Mononuclear cell (primary cell): Measurements from ENCODE around the gene TOPBP1. TPM values are rescaled to one million over a fixed set of nuclear protein-coding genes. Genes with fewer than 3 reads are reported as not detected.
A peak's percentile ranks its signal among the peaks of the same experiment; 100 is the strongest.

ENCODE experiments used
- H3K27me3 ChIP-seq: 2 replicates; pipeline ENCODE4 v1.6.0; 2011; ENCODE audit warnings: low read length, control low read depth; ENCODE audit not compliant: insufficient read depth
- H3K4me1 ChIP-seq: 2 replicates; pipeline ENCODE4 v1.5.1; 2011; ENCODE audit warnings: mild to moderate bottlenecking, low read length, control low read depth; ENCODE audit not compliant: insufficient read depth
- H3K4me3 ChIP-seq: 2 replicates; pipeline ENCODE4 v1.5.1; 2011; ENCODE audit warnings: mild to moderate bottlenecking, low read length, moderate library complexity
- H3K9me3 ChIP-seq: 2 replicates; pipeline ENCODE4 v1.5.1; 2011; ENCODE audit warnings: low read depth, mild to moderate bottlenecking, control low read depth, low read length
- total RNA-seq: library from RNA; depleted of rRNA; stranded (reverse); fragments of >200 nt; gene quantifications from one replicate; pipeline ENCODE4 v1.2.3, GENCODE V29; 2012

Gene TOPBP1
- total RNA-seq, 1 donor = 77.0 TPM

DNA sequence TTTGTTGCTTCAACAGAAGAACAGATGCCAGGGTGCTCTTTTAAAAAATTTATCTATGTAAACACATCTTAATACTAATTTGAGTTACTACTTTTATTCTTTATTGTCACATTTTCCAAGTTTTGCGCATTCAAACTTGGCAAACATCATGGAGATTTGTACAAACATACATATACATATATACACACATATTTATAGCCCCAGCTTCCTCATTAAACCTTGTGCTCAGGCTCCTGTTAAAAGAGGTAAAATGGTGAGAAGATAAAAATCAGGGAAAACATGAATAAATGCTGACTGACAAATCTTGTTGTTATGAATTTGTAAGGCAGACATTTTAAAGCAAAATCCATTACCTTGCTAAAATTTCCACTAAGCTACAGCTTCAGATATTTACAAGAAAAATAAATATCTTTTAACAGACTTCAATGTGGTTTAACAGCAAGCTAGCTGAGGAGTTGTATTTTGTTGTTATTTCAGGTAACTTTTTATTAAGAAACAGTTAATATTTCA, 61.1 kb downstream of the TOPBP1 start:
- H3K9me3 ChIP-seq = no peaks in the 10 kb centered on the region
- no peaks in the 10 kb centered on the region for H3K27me3 ChIP-seq
- H3K4me1 ChIP-seq = no peaks in the 10 kb centered on the region
- H3K4me3 ChIP-seq = no peak overlapping the region

DNA sequence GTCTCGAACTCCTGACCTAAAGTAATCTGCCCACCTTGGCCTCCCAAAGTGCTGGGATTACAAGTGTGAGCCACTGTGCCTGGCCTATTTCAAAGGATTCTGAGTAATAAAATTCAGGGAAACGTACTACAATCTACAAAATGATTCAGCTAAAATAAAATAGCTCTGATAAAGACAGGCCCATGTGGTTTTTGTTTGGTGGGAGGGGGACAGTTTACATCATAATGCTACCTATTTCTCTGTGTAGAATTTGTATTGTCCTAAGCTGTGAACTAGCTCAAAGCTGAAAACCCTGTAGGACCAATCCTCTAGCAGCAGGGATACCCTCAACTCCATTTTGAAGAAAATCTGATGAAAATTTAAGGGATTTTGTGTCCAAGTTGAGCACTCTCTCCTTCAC, 62.5 kb downstream of the TOPBP1 start:
- H3K27me3 ChIP-seq = no peaks in the 10 kb centered on the region

DNA sequence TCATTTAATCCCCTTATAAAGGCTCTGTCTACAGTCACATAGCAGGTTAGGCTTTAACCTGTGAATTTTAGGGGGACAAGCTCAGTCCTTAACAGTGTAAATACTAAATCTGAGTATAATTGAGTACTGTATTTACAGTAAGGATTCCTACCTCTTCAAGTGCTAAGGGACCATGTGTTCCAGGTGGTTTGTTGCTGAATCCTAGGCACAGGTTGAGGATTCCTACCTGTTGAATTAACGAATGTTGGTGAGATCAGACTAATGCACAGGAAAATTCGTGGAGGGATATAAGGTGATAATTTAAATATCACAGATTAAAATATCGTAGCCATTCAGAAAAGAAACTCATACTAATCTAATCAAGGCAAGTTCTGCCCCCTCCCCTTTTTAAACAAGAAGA, 63.3 kb downstream of the TOPBP1 start:
- no peak overlapping the region for H3K4me3 ChIP-seq
- H3K4me1 ChIP-seq = no peaks in the 10 kb centered on the region
- no peaks in the 10 kb centered on the region for H3K9me3 ChIP-seq
- no peaks in the 10 kb centered on the region for H3K27me3 ChIP-seq

More for the DNA sequence above, 62.5 kb downstream of the TOPBP1 start:
- Histone ChIP-seq H3K9me3 (no peaks in the 10 kb centered on the region), H3K4me3 (no peak overlapping the region), H3K4me1 (no peaks in the 10 kb centered on the region)

DNA sequence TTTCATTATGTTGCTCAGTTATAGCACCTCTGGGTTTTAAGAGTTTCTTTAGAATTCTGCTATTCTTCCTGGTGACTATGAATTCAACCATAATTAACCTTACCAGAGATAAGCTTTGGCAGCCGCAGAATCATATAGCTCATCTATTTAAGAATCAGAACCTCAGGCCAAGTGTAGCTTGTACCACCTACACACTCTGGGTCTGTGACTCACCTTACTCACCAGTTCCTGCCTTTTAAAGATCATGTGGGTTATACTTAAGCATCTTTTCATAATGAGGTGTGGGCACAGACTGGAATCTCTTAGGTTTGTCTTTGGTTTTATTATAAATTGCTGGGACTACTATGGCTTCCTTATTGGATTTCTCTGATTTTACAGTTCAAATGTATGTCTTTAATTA, 66.4 kb downstream of the TOPBP1 start:
- Histone ChIP-seq H3K4me3 (no peak overlapping the region), H3K4me1 (no peaks in the 10 kb centered on the region), H3K9me3 (no peaks in the 10 kb centered on the region), H3K27me3 (no peaks in the 10 kb centered on the region)

DNA sequence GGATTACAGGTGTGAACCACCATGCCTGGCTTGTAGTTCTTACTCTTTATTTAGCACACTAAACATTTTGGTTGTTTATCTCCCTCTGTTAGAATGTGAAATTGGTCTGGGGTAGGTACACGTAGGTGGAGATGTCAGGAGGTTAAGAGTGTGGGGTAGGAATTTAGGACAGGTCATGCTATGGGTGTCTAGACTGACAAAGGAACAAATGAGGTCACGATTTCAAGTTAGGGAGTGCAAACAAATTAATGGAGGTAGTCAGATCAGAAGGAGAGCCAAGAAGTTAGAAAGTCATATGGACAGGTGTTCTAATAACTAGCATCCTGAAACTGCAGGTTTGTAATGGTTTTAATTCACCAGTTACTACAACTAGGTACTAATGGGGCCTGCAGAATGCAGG, 68.5 kb downstream of the TOPBP1 start:
- Histone ChIP-seq H3K9me3 (no peaks in the 10 kb centered on the region), H3K4me1 (no peaks in the 10 kb centered on the region), H3K4me3 (no peak overlapping the region), H3K27me3 (no peaks in the 10 kb centered on the region)

DNA sequence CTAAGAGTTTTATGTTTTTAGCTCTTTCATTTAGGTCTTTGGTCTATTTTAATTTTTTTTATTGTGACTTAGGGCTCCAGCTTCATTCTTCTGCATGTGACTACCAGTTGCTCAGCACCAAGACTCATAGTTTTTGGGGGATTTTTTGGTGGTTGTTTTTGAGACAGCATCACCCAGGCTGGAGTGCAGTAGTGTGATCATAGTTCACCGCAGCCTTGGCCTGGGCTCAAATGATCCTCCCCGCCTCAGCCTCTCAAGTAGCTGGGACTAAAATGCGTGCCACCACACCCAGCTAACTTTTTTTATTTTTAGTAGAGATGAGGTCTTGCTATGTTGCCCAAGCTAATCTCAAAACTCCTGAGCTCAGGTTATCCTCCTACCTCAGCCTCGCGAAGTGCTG, 68.9 kb downstream of the TOPBP1 start:
- no peaks in the 10 kb centered on the region for H3K4me1 ChIP-seq
- H3K27me3 ChIP-seq = no peaks in the 10 kb centered on the region
- no peaks in the 10 kb centered on the region for H3K9me3 ChIP-seq

DNA sequence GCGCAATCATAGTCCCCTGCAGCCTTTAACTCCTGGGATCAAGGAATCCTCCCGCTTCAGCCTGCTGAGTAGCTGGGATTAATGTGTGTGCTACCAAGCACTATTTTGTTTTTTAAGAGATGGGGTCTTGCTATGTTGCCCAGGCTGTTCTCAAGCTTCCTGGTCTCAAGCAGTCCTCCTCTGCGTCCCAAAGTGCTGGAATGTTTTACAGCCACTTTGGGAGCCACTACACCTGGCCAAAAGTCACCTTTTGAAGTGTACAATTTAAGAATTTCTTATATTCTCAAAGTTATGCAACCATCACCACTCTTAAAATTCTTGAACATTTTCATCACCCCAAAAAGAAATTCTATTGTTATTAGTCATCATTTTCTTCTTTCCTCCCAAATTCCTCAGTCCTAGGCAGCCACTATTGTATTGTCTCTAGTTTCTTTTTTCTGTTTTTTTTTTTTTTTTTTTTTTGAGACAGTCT, 70.4 kb downstream of the TOPBP1 start:
- Histone ChIP-seq H3K4me3 (no peak overlapping the region), H3K4me1 (no peaks in the 10 kb centered on the region), H3K9me3 (no peaks in the 10 kb centered on the region), H3K27me3 (no peaks in the 10 kb centered on the region)

More for the DNA sequence above, 68.9 kb downstream of the TOPBP1 start:
- no peak overlapping the region for H3K4me3 ChIP-seq

DNA sequence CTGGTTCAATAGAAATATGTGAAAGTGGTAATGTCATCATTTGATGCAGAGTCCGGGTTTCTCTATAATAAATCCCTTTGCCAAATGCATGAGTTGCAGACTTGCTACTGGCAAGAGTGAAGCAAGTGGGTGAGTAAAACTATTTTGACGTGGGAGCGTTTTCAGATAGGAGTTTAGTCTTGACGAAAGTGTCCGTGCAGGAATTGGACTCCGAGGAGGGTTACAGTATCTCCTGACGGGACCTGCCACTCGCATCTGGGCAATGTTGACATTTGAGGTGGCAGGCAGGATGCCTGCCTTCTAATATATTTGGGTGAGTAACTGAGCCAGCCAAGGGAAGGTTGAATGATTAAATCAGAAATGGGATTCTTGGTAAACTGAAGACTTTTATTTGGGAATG, 72.2 kb downstream of the TOPBP1 start:
- Histone ChIP-seq H3K27me3 (no peaks in the 10 kb centered on the region), H3K9me3 (no peaks in the 10 kb centered on the region), H3K4me1 (no peaks in the 10 kb centered on the region), H3K4me3 (no peak overlapping the region)

DNA sequence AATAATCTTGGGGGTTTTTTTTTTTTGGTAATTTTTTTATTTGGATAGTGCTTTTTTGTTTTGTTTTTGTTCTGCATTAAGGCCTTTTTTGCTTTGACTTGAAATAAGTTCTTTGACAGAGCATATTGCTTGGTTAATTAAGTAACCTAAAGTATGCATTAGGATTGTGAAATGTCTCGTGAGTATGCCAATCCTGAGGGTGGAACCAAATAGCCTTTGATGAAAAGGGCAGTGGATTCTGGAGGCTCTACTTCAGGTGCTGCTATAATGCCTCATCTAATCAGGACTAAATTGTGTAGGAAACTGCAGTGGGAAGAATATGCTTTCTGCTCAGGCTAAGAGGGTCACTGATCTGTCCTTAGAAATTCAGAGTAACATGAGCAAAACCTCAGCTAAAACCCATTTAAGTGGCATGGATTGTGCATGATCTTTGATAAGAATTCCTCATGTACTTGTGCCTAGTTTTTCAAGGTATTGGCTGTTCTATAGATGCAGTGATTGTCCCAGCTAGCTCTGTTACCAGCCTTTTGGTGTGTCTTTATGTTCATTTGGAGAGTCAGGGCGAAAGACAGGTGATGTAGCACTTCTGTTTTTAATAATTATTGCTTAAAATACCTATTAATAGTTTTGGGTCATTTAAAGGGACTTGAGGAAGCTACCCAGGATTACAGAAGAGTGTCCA, 72.8 kb downstream of the TOPBP1 start:
- no peaks in the 10 kb centered on the region for H3K4me1 ChIP-seq

DNA sequence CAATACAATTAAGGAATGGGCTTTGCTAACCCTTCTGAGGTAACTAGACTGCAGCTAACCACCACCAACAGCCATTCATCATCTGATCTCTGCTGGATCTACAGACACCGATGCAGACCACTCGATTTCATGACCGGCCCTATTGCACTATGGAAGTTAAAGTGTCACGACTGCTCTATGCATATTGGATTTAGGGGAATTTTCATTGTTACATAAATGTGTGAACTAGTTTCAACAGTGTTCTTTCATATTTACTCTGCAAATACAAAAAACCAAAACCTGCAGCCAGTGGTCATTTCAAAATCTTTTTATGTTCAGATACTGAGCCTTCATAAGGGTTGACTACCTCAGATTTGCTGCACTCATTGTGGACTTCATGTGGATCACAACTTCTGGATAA, 73.7 kb downstream of the TOPBP1 start:
- Histone ChIP-seq H3K9me3 (no peaks in the 10 kb centered on the region), H3K27me3 (no peaks in the 10 kb centered on the region), H3K4me3 (no peak overlapping the region), H3K4me1 (no peaks in the 10 kb centered on the region)

More for the DNA sequence above, 72.8 kb downstream of the TOPBP1 start:
- no peak overlapping the region for H3K4me3 ChIP-seq
- H3K27me3 ChIP-seq = no peaks in the 10 kb centered on the region
- H3K9me3 ChIP-seq = no peaks in the 10 kb centered on the region

DNA sequence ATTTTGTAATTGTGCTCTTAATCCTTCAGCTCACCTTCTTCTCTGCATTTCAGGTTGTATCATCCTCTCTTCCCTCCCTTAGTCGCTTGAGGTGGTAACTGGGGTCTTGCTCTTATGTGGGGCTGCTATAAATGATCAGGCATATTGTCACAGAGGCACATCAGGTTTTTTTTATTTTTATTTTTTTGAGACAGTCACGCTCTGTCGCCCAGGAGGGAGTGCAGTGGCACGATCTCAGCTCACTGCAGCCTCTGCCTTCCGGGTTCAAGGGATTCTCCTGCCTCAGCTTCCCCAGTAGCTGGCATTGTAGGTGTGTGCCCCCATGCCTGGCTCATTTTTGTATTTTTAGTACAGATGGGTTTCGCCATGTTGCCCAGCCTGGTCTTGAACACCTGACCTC, 78.3 kb downstream of the TOPBP1 start:
- Histone ChIP-seq H3K9me3 (no peaks in the 10 kb centered on the region), H3K4me1 (peaks cover 27% of the 10 kb centered on the region), H3K27me3 (no peaks in the 10 kb centered on the region), H3K4me3 (no peak overlapping the region)

DNA sequence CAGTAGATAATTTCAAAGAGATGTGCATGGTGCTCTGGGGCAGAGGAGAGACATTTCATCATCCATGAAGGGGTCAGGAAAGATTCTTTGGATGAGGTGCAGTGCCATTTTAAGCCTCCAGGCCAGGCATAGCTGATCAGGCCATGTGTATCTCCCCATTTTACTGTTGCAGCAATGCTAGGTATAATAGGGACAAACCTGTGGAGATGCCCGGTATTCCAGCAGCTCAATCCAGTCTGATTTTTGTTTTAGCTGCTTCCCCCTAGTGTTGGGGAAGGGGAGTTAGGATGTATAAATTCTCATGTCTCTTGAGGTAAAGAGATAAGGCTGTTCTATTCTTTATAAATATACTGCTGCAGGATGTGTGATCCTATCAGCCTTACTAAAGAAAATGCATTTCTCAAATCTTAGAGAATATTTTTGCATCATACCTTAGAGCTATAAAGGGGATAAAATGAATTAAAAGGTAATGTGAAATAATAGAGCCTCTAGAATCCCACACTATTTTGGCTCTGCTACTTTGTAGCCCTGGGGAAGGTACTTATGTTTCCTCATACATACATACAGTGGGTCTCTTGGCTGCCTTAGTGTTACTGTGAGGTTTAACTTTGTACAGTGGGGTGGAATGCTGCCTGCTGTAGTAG, 83.1 kb downstream of the TOPBP1 start:
- no peaks in the 10 kb centered on the region for H3K27me3 ChIP-seq
- H3K4me3 ChIP-seq = no peak overlapping the region
- peaks cover 64% of the 10 kb centered on the region for H3K4me1 ChIP-seq
- H3K9me3 ChIP-seq = no peaks in the 10 kb centered on the region

DNA sequence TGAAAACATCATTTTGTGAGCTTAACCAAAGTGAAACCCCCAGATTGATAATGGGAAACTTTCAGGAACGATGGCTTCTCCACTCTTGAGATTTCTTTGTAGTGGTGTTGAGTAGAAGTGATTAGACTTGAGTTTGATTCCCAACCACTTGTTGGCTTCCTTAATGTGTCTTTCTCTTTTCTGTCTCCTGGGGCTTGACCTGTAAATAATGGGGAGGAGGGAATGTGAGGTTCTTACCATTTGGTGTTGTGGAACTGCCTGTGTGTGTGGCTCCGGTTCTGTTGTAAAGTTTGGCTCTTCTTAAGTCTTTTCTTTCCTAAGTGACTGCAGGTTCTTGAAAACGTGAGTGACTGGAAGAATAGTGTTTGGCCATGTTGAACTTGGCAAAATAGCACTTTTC, 85.6 kb downstream of the TOPBP1 start:
- peaks cover 75% of the 10 kb centered on the region for H3K4me1 ChIP-seq
- H3K4me3 ChIP-seq = no peak overlapping the region
- no peaks in the 10 kb centered on the region for H3K9me3 ChIP-seq
- no peaks in the 10 kb centered on the region for H3K27me3 ChIP-seq

DNA sequence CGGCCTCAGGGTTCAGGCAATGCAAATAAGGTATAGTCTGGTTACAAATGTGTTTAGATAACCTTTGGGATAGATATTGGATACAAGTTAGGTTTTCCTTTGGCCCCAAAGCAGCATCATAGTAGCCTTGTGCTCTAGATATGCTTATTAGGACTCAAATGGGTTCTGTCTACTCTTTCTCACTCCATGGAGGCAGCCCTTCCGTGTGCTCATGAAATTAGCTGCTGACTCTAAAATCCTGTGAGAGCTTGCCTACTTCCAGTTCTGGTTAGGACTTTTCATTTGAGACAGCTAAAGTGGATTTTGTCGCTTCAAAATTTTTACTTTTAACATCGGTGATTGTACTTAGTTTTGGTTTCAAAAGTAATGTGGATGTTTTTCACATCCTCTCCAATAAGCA, 86.7 kb downstream of the TOPBP1 start:
- peaks cover 76% of the 10 kb centered on the region for H3K4me1 ChIP-seq
- H3K9me3 ChIP-seq = no peaks in the 10 kb centered on the region
- H3K27me3 ChIP-seq = no peaks in the 10 kb centered on the region
- peak overlapping the region; percentile 89 for H3K4me3 ChIP-seq

DNA sequence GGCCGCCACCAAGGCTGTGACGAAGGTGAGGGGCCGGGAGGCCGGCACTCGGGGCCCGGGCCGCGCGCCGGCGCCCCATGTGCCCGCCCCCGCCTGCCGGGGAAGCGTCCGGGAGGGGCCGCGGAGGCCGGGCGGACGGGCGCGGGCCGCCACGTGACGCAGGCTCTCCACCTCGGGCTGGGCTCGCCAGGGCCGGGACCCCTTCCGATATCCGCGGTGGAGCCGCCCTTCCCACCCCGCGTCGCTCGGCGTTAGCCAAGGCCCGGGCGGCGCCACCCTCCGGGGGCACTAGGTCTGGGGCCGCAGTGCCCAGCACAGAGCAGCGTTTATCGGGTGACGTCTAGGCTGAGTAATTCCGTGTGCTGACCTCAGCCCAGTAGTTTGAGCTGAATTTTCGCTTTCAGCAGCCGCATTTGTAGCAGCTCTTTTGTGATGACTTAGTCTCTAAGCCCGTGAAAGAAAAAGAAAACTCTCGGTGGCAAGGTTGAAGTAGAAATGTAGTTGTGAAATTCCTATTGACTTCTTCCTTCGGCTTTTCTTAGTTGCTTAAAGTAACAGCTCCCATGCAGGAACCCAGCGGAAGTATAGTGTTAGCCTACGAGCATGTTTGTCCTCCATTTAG, 87.4 kb downstream of the TOPBP1 start:
- Histone ChIP-seq H3K27me3 (no peaks in the 10 kb centered on the region), H3K9me3 (no peaks in the 10 kb centered on the region), H3K4me1 (peaks cover 75% of the 10 kb centered on the region), H3K4me3 (peak overlapping the region; percentile 89)
